KMS-11 (cell line): ENCODE measurements around the gene ANP32A.

Experiments used
- H2AFZ ChIP-seq: fragments of 200-600 bp; sonication (generic); 2 replicates; pipeline ENCODE4 v1.6.1; 2016; ENCODE audit warnings: antibody characterized with exemption, mixed run types, low read depth
- H3K27ac ChIP-seq: fragments of 200-600 bp; sonication (generic); 2 replicates; pipeline ENCODE4 v1.6.1; 2016; ENCODE audit warnings: mild to moderate bottlenecking, mixed run types
- H3K27me3 ChIP-seq: fragments of 200-600 bp; sonication (generic); 2 replicates; pipeline ENCODE4 v1.6.1; 2017; ENCODE audit warnings: mild to moderate bottlenecking, low read depth, mixed run types, moderate library complexity; ENCODE audit not compliant: insufficient read depth
- H3K36me3 ChIP-seq: fragments of 200-600 bp; sonication (generic); 2 replicates; pipeline ENCODE4 v1.6.1; 2017; ENCODE audit warnings: mild to moderate bottlenecking, mixed run types; ENCODE audit not compliant: insufficient read depth
- H3K4me1 ChIP-seq: fragments of 200-600 bp; sonication (generic); 2 replicates; pipeline ENCODE4 v1.6.1; 2016; ENCODE audit warnings: mild to moderate bottlenecking, low read depth, mixed run types; ENCODE audit not compliant: poor library complexity, severe bottlenecking
- H3K4me2 ChIP-seq: fragments of 200-600 bp; sonication (generic); 2 replicates; pipeline ENCODE4 v1.7.0; 2016; ENCODE audit warnings: mild to moderate bottlenecking, mixed run types
- H3K4me3 ChIP-seq: fragments of 200-600 bp; sonication (generic); IDR thresholded peaks from 2 replicates; pipeline ENCODE4 v1.6.1; 2017; ENCODE audit warnings: low read depth, low read length, mixed read lengths; ENCODE audit not compliant: insufficient read depth
- H3K79me2 ChIP-seq: fragments of 200-600 bp; sonication (generic); 2 replicates; pipeline ENCODE4 v1.6.1; 2016; ENCODE audit warnings: low read depth, mixed run types; ENCODE audit not compliant: insufficient read depth
- H3K9ac ChIP-seq: fragments of 200-600 bp; sonication (generic); 2 replicates; pipeline ENCODE4 v1.6.1; 2016; ENCODE audit warnings: mild to moderate bottlenecking, mixed run types
- H4K20me1 ChIP-seq: fragments of 200-600 bp; sonication (generic); 2 replicates; pipeline ENCODE4 v1.6.1; 2016; ENCODE audit warnings: mild to moderate bottlenecking, mixed run types; ENCODE audit not compliant: insufficient read depth
- TF ChIP-seq, protein P1 (sequence below): fragments of 200-600 bp; sonication (generic); conservative IDR thresholded peaks from 2 replicates; pipeline ENCODE4 v1.6.1; 2017; ENCODE audit warnings: low read depth, mild to moderate bottlenecking, antibody characterized with exemption, low read length, moderate library complexity, mixed read lengths

Gene ANP32A

DNA sequence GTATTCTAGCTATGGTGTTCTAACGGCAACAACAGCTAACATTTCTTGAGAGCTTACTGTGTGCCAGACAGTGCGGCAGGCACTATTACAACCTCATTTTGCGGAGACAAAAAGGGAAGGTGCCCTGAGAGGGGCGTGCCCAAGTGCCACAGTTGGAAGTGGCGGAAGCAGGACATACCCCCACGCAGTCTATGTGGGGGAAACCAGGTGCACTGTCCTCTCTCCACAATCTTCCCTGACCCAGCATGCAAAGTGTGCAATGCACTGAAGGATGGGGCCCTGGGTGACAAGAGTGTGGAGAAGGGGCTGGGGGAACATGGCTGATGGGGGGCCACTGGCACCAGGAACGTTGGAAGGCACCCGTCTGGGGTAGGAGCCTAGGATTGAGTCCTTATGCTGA, 8.6 kb downstream of the ANP32A start:
- Histone ChIP-seq H2AFZ (no peak overlapping the region), H3K4me3 (no peak overlapping the region), H3K79me2 (peaks cover 100% of the 10 kb centered on the region), H3K27ac (no peak overlapping the region), H3K9ac (no peak overlapping the region), H3K36me3 (no peaks in the 10 kb centered on the region), H3K27me3 (no peaks in the 10 kb centered on the region), H3K4me1 (peaks cover 88% of the 10 kb centered on the region), H4K20me1 (peaks cover 70% of the 10 kb centered on the region), H3K4me2 (0 out of 2 replicates have a peak overlapping the region, but pooled peaks have one; percentile 4)
- TF ChIP-seq, protein P1, sequence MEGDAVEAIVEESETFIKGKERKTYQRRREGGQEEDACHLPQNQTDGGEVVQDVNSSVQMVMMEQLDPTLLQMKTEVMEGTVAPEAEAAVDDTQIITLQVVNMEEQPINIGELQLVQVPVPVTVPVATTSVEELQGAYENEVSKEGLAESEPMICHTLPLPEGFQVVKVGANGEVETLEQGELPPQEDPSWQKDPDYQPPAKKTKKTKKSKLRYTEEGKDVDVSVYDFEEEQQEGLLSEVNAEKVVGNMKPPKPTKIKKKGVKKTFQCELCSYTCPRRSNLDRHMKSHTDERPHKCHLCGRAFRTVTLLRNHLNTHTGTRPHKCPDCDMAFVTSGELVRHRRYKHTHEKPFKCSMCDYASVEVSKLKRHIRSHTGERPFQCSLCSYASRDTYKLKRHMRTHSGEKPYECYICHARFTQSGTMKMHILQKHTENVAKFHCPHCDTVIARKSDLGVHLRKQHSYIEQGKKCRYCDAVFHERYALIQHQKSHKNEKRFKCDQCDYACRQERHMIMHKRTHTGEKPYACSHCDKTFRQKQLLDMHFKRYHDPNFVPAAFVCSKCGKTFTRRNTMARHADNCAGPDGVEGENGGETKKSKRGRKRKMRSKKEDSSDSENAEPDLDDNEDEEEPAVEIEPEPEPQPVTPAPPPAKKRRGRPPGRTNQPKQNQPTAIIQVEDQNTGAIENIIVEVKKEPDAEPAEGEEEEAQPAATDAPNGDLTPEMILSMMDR: no peak

GRCh38 chr15:68809517-68809916, 11.2 kb downstream of the ANP32A start:
- Histone ChIP-seq H2AFZ (no peak overlapping the region), H3K4me3 (no peak overlapping the region), H3K79me2 (peaks cover 100% of the 10 kb centered on the region), H4K20me1 (peaks cover 81% of the 10 kb centered on the region), H3K9ac (no peak overlapping the region), H3K4me2 (no peak overlapping the region), H3K36me3 (no peaks in the 10 kb centered on the region), H3K27ac (no peak overlapping the region), H3K27me3 (no peaks in the 10 kb centered on the region), H3K4me1 (peaks cover 86% of the 10 kb centered on the region)
- TF ChIP-seq, protein P1: no peak

DNA sequence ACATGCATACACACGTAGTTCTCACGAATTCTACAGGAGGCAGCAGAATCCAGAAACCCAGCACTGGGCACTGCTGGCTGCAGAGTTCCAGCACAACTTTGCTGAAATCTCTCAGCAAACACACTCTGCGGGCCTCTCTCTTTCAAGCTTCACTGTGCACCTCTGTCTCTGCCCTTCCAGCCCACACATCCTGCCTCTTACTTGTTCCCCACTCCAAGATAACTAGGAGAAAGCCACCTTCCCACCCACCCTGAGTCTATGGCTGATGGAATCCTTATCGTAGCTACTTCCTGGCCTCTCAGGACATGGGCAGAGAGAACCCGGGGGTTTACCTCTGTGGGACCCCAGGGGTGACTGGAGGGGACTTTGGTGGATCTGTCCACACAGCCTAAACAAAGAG, 11.9 kb downstream of the ANP32A start:
- TF ChIP-seq, protein P1: no peak
- no peak overlapping the region for H3K4me2 ChIP-seq
- no peak overlapping the region for H3K27ac ChIP-seq
- peaks cover 100% of the 10 kb centered on the region for H3K79me2 ChIP-seq
- H3K27me3 ChIP-seq: no peaks in the 10 kb centered on the region
- H4K20me1 ChIP-seq: peaks cover 86% of the 10 kb centered on the region
- H3K9ac ChIP-seq: no peak overlapping the region
- H2AFZ ChIP-seq: no peak overlapping the region
- H3K4me3 ChIP-seq: no peak overlapping the region
- peaks cover 85% of the 10 kb centered on the region for H3K4me1 ChIP-seq
- H3K36me3 ChIP-seq: no peaks in the 10 kb centered on the region

DNA sequence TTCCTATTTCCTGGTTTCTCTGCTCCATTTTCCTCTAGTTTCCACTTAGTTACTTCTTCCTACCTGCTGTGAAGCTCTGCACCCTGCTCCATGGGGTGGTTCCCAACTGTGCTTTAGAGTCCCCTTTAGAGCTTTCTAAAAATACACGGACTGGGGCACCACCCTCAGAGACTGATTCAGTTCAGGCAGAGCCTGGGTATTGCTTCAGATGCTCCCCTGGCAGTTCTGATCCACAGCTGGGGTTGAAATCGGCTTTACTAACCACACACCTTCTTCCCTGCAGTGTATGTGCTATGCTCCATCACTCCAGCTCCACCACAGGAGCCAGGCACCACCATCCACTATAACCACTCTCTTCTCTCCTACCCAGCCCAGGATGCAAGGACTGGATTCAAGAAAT, 12.6 kb downstream of the ANP32A start:
- no peak overlapping the region for H3K9ac ChIP-seq
- no peaks in the 10 kb centered on the region for H3K36me3 ChIP-seq
- TF ChIP-seq, protein P1: no peak
- no peak overlapping the region for H3K27ac ChIP-seq
- H3K4me2 ChIP-seq: no peak overlapping the region
- peaks cover 100% of the 10 kb centered on the region for H3K79me2 ChIP-seq
- H4K20me1 ChIP-seq: peaks cover 83% of the 10 kb centered on the region
- H2AFZ ChIP-seq: no peak overlapping the region
- peaks cover 85% of the 10 kb centered on the region for H3K4me1 ChIP-seq
- H3K27me3 ChIP-seq: no peaks in the 10 kb centered on the region
- no peak overlapping the region for H3K4me3 ChIP-seq

DNA sequence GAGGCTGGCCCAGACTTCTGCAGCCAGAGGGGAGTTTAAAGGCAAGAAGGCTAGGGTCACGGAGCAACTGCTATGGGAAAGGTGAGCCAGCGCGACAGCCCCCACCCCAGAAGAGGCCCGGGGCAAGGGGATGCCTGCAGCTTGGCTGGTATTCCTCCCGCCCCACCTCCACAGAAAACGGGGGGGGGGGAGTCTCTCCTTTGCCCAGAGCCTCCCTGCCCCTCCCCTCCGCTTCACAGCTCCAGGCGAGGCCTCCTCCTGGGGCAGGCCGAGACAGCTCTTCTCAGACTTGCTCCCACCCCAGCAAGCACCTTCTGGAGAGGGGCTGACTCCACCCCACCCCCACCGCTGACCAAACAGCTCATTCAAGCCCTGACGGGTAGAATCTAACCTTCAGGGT, 13.4 kb downstream of the ANP32A start:
- Histone ChIP-seq H3K36me3 (no peaks in the 10 kb centered on the region), H3K4me2 (no peak overlapping the region), H3K27ac (no peak overlapping the region), H3K79me2 (peaks cover 100% of the 10 kb centered on the region), H3K4me1 (peaks cover 86% of the 10 kb centered on the region), H4K20me1 (peaks cover 83% of the 10 kb centered on the region), H3K27me3 (no peaks in the 10 kb centered on the region), H2AFZ (no peak overlapping the region), H3K9ac (no peak overlapping the region), H3K4me3 (no peak overlapping the region)
- TF ChIP-seq, protein P1: no peak
